Right lobe of liver (tissue), 4 donors: ENCODE data around the gene RPL7L1.

Experiments
- POLR2A ChIP-seq: fragments of 450-650 bp; IDR thresholded peaks from one replicate; pipeline ENCODE4 v1.6.1; 2017; ENCODE audit warnings: antibody characterized with exemption, mild to moderate bottlenecking
- TF ChIP-seq, protein P1 (sequence below), 4 donors: fragments of 200-600 bp in 3 of 4; fragments of 450-650 bp in 1 of 4; IDR thresholded peaks; one replicate each; pipeline versions ENCODE4 v1.5.1 to v1.8.0; 2016 to 2022; ENCODE audit warnings: antibody characterized with exemption in 4 of 4, mild to moderate bottlenecking in 2 of 4
- donor health status: DM: no; HTN: no; CAD: no.
- donor health status: DM: no; HTN: no; CAD: no.
- donor health status: DM: no; HTN: yes; CAD: no.

DNA sequence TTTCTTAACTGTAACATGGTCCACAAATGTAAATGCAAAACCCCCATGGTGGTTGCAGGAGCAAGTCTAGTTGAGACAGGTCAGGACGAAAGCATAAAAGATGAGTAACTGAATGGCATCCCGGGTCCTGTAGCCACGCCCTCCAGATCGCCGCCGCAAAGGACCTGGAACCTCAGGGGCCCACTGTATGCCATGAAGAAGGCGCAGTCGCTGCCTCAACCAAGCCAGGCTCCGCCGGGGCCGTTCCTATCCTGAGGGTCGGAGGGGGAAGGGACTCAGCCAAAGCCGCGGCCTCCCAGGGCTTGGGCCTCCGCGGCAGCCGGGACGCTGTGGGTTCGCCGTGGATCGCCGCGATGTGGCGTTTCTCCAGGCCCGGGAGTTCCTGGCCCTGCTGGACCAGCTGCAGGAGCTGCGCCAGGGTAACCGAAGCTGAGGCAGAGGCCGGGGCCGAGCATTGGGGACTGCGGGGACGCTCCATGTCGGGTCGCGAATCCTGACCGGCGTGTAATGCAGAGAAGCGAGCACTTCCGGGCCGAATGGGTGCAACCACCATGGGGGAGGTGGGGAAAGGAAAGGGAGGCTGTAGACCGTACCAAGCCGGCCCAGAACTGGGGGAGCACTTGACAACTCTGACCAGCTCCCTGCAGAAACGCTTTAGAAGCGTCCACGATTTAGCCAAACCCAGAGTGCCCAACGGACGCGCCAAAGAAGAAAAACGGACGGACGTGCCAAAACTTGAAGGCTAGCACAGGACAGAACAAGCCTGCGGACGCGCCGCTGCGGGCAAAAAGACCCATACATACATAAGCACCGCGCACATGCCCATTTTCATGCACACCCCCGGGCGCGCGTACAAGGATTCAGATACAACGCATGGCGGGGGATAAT, 11.1 kb downstream of the RPL7L1 start:
- peak; percentile 81 for TF ChIP-seq POLR2A
- TF ChIP-seq, protein P1, sequence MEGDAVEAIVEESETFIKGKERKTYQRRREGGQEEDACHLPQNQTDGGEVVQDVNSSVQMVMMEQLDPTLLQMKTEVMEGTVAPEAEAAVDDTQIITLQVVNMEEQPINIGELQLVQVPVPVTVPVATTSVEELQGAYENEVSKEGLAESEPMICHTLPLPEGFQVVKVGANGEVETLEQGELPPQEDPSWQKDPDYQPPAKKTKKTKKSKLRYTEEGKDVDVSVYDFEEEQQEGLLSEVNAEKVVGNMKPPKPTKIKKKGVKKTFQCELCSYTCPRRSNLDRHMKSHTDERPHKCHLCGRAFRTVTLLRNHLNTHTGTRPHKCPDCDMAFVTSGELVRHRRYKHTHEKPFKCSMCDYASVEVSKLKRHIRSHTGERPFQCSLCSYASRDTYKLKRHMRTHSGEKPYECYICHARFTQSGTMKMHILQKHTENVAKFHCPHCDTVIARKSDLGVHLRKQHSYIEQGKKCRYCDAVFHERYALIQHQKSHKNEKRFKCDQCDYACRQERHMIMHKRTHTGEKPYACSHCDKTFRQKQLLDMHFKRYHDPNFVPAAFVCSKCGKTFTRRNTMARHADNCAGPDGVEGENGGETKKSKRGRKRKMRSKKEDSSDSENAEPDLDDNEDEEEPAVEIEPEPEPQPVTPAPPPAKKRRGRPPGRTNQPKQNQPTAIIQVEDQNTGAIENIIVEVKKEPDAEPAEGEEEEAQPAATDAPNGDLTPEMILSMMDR (IDR thresholded peaks at IDR 0.05), result no peak
